ENCODE measurements around the gene PPP2R2C. TPM values are rescaled to one million over a fixed set of nuclear protein-coding genes. Genes with fewer than 3 reads are reported as not detected.

Gene PPP2R2C
- total RNA-seq, 2 donors from 2014 or later, result not detected

DNA sequence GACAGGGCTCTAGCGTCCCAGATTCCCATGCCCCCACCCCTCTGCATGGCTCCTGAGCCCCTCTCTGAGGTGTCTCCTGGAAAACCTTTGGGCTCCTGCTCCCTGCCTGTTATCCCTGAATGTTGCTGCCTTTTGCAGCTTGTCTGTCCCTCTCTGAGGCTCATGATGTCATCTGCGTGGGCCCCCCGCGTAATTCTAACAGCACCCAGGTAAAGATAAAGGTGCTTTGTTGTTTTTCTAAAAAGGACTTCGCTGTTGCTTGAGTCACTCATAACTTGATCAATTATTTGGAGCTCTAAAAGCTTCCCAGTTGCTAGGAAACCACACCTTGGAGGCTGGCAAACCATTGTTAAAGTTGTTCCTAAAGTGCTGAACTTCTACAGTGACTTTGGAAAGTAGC, 166.1 kb downstream of the PPP2R2C start:
- no peak overlapping the region for H3K27ac Mint-ChIP-seq
- no peak for ATAC-seq (replicated peaks in 1 of 2)
- H3K27me3 Mint-ChIP-seq (ENCODE audit: low read depth), result peaks cover 35% of the 10 kb centered on the region
- peaks cover 0 to 2% of the 10 kb centered on the region in 2 donors for H3K36me3 Mint-ChIP-seq (ENCODE audit: insufficient read depth in 2 of 2)
- H3K4me3 Mint-ChIP-seq, result no peak overlapping the region
- H3K9me3 Mint-ChIP-seq, result peaks cover 2 to 3% of the 10 kb centered on the region in 2 donors
- H3K4me1 Mint-ChIP-seq (ENCODE audit: low read depth), result peaks cover 9% of the 10 kb centered on the region
- no peak for DNase-seq

DNA sequence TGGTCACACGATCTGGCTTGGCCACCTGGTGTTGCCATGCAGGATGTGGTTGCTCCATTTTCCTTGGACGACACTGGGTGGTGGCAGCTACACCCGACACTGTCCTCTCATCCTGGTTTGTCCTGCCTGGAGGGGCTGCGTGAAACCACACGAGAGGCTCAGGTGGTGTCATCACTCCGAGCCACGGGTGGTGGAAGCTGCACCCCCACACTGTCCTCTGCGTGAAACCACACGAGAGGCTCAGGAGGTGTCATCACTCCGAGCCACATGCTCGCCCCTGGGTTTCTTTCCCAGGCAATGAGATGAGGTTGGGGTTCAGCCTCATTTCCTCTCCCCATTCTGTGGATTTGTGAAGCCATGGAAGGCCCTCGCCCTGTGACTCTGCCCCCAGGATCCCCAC, 168.5 kb downstream of the PPP2R2C start:
- Mint-ChIP-seq H3K4me1 (ENCODE audit: low read depth) (no peaks in the 10 kb centered on the region), H3K36me3 (ENCODE audit: insufficient read depth in 2 of 2) (peaks cover 0 to 2% of the 10 kb centered on the region in 2 donors), H3K27ac (no peak overlapping the region), H3K27me3 (ENCODE audit: low read depth) (peaks cover 18% of the 10 kb centered on the region), H3K9me3 (peaks cover 2 to 3% of the 10 kb centered on the region in 2 donors), H3K4me3 (no peak overlapping the region)
- ATAC-seq (replicated peaks in 1 of 2) (no peak), DNase-seq (no peak)

DNA sequence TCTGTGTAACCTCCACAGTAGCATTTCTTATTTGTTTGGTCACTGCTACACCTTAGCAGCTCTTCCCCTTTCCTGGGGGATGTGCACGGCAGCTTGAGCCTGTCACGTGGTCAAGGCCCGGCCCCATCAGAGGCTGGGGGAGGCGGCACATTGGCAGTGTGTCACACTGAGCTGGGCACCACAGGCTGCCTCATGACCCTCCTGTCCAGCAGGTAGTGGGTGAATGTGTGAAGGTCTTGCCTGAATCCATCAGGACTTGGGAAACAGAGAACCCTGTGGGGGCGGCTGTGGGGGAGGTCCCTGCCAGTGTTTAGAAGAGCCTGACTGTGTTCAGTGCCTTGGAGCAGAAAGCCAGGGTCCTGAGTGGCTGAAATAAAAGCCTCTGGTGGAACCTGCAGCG, 169.5 kb downstream of the PPP2R2C start:
- DNase-seq (no peak), ATAC-seq (replicated peaks in 1 of 2) (no peak)
- peaks cover 0 to 2% of the 10 kb centered on the region in 2 donors for H3K36me3 Mint-ChIP-seq (ENCODE audit: insufficient read depth in 2 of 2)
- peaks cover 10% of the 10 kb centered on the region for H3K27me3 Mint-ChIP-seq (ENCODE audit: low read depth)
- H3K4me1 Mint-ChIP-seq (ENCODE audit: low read depth), result no peaks in the 10 kb centered on the region
- no peak overlapping the region for H3K4me3 Mint-ChIP-seq
- H3K27ac Mint-ChIP-seq, result no peak overlapping the region
- H3K9me3 Mint-ChIP-seq, result no peaks in the 10 kb centered on the region

DNA sequence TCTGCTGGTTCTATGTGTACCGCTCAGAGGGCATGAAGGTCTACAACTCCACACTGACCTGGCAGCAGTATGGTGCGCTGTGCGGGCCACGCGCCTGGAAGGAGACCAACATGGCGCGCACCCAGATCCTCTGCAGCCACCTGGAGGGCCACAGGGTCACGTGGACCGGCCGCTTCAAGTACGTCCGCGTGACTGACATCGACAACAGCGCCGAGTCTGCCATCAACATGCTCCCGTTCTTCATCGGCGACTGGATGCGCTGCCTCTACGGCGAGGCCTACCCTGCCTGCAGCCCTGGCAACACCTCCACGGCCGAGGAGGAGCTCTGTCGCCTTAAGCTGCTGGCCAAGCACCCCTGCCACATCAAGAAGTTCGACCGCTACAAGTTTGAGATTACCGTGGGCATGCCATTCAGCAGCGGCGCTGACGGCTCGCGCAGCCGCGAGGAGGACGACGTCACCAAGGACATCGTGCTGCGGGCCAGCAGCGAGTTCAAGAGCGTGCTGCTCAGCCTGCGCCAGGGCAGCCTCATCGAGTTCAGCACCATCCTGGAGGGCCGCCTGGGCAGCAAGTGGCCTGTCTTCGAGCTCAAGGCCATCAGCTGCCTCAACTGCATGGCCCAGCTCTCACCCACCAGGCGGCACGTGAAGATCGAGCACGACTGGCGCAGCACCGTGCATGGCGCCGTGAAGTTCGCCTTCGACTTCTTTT, 170.5 kb downstream of the PPP2R2C start:
- Mint-ChIP-seq H3K36me3 (ENCODE audit: insufficient read depth in 2 of 2) (peaks cover 0 to 2% of the 10 kb centered on the region in 2 donors), H3K9me3 (no peaks in the 10 kb centered on the region), H3K4me3 (no peak overlapping the region), H3K27me3 (ENCODE audit: low read depth) (peaks cover 7% of the 10 kb centered on the region), H3K27ac (no peak overlapping the region), H3K4me1 (ENCODE audit: low read depth) (no peaks in the 10 kb centered on the region)
- DNase-seq (no peak), ATAC-seq (replicated peaks in 1 of 2) (no peak)

DNA sequence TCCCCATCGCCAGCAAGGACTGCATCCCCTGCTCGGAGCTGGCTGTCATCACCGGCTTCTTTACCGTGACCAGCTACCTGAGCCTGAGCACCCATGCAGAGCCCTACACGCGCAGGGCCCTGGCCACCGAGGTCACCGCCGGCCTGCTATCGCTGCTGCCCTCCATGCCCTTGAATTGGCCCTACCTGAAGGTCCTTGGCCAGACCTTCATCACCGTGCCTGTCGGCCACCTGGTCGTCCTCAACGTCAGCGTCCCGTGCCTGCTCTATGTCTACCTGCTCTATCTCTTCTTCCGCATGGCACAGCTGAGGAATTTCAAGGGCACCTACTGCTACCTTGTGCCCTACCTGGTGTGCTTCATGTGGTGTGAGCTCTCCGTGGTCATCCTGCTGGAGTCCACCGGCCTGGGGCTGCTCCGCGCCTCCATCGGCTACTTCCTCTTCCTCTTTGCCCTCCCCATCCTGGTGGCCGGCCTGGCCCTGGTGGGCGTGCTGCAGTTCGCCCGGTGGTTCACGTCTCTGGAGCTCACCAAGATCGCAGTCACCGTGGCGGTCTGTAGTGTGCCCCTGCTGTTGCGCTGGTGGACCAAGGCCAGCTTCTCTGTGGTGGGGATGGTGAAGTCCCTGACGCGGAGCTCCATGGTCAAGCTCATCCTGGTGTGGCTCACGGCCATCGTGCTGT, 171.2 kb downstream of the PPP2R2C start:
- peaks cover 0 to 2% of the 10 kb centered on the region in 2 donors for H3K36me3 Mint-ChIP-seq (ENCODE audit: insufficient read depth in 2 of 2)
- H3K27ac Mint-ChIP-seq, result no peak overlapping the region
- peaks cover 1% of the 10 kb centered on the region for H3K27me3 Mint-ChIP-seq (ENCODE audit: low read depth)
- no peak for DNase-seq
- no peak for ATAC-seq (replicated peaks in 1 of 2)
- no peak overlapping the region for H3K4me3 Mint-ChIP-seq
- no peaks in the 10 kb centered on the region for H3K9me3 Mint-ChIP-seq
- no peaks in the 10 kb centered on the region for H3K4me1 Mint-ChIP-seq (ENCODE audit: low read depth)

DNA sequence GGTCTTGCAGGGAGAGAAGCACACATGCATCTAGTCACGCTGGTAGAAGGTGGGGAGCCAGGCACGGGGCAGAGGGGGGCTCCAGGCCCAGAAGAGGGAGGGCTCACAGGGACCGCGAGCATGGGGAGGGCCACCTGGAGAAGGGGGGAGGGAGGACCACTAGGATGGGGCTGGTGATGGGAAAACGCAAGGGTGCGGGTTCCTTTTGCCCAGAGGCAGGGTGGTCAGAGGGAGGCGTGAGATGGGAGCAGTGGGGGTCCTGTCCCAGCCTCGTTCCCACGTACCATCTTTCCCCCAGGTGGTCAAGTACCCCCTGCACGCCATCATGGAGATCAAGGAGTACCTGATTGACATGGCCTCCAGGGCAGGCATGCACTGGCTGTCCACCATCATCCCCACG, 172.1 kb downstream of the PPP2R2C start:
- peaks cover 0 to 2% of the 10 kb centered on the region in 2 donors for H3K36me3 Mint-ChIP-seq (ENCODE audit: insufficient read depth in 2 of 2)
- no peak overlapping the region for H3K27ac Mint-ChIP-seq
- H3K9me3 Mint-ChIP-seq, result no peaks in the 10 kb centered on the region
- ATAC-seq (replicated peaks in 1 of 2) (no peak), DNase-seq (no peak)
- H3K4me3 Mint-ChIP-seq, result no peak overlapping the region
- H3K27me3 Mint-ChIP-seq (ENCODE audit: low read depth), result no peaks in the 10 kb centered on the region
- H3K4me1 Mint-ChIP-seq (ENCODE audit: low read depth), result no peaks in the 10 kb centered on the region

DNA sequence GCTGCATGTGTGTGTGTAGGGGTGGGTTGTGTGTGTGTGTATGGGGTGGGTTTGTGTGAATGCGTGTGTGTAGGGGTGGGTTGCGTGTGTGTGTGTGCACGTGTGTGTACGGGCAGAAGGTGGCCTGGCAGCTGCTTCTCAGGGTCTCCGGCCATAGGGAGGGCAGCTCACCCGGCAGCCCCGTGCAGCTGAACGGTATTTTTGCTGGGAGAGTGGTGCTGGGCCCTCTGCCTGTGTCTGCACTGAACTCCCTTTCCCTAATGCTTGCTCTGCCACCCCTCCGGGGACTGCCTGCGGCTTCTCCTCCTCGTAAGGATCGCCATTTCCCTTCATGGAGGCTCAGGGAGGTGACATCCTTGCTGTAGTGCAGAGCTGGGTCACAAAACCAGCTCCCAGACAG, 172.5 kb downstream of the PPP2R2C start:
- DNase-seq (no peak), ATAC-seq (replicated peaks in 1 of 2) (no peak)
- Mint-ChIP-seq H3K4me3 (no peak overlapping the region), H3K4me1 (ENCODE audit: low read depth) (no peaks in the 10 kb centered on the region), H3K36me3 (ENCODE audit: insufficient read depth in 2 of 2) (peaks cover 0 to 2% of the 10 kb centered on the region in 2 donors), H3K27ac (no peak overlapping the region), H3K27me3 (ENCODE audit: low read depth) (no peaks in the 10 kb centered on the region), H3K9me3 (no peaks in the 10 kb centered on the region)

DNA sequence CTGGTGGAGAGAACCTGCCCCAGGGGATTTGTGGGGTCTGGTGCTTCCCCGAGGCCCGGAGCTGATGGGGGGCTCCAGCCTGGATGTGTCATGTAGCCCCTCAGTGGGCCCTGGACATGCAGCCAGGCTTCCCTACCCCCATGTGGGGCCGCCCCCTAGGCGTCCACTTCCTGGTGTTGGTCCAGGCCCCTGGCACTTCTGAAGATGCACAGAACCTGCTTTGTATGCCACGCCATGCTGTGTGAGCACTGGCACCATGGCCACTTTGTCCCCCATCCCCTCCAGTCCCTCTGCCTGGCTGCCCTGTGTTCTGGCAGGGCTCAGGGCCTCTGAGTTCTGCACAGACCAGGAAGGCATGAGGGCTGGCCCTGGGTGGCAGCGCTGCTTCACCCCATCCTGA, 173.6 kb downstream of the PPP2R2C start:
- DNase-seq, result no peak
- Mint-ChIP-seq H3K36me3 (ENCODE audit: insufficient read depth in 2 of 2) (peaks cover 0 to 2% of the 10 kb centered on the region in 2 donors), H3K9me3 (no peaks in the 10 kb centered on the region), H3K4me1 (ENCODE audit: low read depth) (no peaks in the 10 kb centered on the region), H3K27me3 (ENCODE audit: low read depth) (no peaks in the 10 kb centered on the region), H3K4me3 (no peak overlapping the region), H3K27ac (no peak overlapping the region)
- no peak for ATAC-seq (replicated peaks in 1 of 2)

DNA sequence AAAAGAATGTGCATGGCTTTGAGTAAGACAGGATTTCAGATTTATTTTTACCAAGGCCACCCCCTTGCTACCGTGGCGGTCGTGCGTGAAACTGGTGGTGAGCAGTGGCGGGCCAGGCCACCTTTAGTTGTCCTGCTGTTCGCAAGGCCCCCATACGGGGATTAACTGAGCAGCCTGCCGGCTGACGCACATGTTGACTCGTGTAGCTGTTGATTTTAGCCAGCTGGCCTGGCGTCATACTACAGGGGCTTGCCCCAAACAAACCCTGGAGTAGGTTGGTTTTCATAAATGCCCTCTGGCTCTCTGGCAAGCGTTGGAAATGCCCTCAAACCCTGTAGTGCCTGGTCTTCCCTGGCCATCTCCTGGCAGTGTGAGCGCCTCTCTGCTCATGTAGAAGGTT, 174.4 kb downstream of the PPP2R2C start:
- H3K9me3 Mint-ChIP-seq, result no peaks in the 10 kb centered on the region
- H3K27me3 Mint-ChIP-seq (ENCODE audit: low read depth), result no peaks in the 10 kb centered on the region
- no peak for DNase-seq
- H3K4me1 Mint-ChIP-seq (ENCODE audit: low read depth), result no peaks in the 10 kb centered on the region
- H3K36me3 Mint-ChIP-seq (ENCODE audit: insufficient read depth in 2 of 2), result peaks cover 0 to 2% of the 10 kb centered on the region in 2 donors
- no peak overlapping the region for H3K4me3 Mint-ChIP-seq
- ATAC-seq (replicated peaks in 1 of 2), result no peak
- no peak overlapping the region for H3K27ac Mint-ChIP-seq

DNA sequence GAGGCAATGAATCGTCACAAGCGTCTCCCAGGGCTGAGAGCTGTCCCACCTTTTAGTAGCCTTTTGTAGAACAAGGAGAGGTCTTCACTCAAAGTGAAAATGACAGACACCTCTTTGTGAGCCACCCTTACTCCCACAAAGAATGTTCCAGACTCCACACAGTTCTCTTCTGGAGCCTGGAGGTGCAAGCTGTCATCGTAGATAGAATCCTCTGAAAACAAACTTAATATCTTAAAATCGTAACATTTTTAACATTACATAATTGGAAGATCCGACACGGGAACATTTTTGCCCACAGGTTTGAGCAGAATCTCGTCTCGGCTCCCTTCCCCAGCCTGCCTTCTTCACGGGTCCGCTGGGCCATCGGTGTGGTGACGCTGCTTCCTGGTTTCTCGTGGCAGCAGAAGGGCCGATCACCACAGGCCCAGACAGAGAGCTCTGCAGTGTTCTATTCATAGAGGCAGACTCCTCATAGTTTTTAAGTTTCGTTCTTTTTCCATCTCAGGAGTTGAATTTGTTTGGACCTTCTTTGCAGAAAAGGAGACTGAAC, 175.1 kb downstream of the PPP2R2C start:
- Mint-ChIP-seq H3K4me1 (ENCODE audit: low read depth) (no peaks in the 10 kb centered on the region), H3K9me3 (no peaks in the 10 kb centered on the region), H3K36me3 (ENCODE audit: insufficient read depth in 2 of 2) (peaks cover 0 to 2% of the 10 kb centered on the region in 2 donors), H3K27ac (no peak overlapping the region), H3K27me3 (ENCODE audit: low read depth) (no peaks in the 10 kb centered on the region), H3K4me3 (no peak overlapping the region)
- ATAC-seq (replicated peaks in 1 of 2) (no peak), DNase-seq (no peak)

DNA sequence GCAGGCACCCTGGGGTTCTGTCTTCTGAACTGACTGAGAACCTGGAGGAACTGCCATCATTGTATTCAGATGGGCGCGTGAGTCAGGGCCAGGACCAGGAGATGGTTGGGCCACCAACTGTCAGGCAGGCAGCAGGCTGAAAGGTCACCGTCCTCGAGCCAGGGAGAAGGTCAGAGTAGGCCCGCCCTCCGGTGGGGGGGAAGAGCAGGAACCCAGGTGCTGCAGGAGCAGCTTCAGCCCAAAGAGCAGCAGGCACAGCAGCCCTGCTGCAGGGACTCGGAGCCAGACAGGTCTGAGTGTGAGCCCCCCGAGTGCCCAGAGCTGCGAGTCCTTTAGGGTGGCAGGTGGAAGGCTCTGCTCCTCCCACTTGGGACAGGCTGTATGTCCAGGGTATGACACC, 176.4 kb downstream of the PPP2R2C start:
- H3K36me3 Mint-ChIP-seq (ENCODE audit: insufficient read depth in 2 of 2), result no peaks in the 10 kb centered on the region
- no peak for DNase-seq
- no peak overlapping the region for H3K4me3 Mint-ChIP-seq
- no peak for ATAC-seq (replicated peaks in 1 of 2)
- no peaks in the 10 kb centered on the region for H3K27me3 Mint-ChIP-seq (ENCODE audit: low read depth)
- H3K4me1 Mint-ChIP-seq (ENCODE audit: low read depth), result no peaks in the 10 kb centered on the region
- H3K27ac Mint-ChIP-seq, result no peak overlapping the region
- no peaks in the 10 kb centered on the region for H3K9me3 Mint-ChIP-seq

DNA sequence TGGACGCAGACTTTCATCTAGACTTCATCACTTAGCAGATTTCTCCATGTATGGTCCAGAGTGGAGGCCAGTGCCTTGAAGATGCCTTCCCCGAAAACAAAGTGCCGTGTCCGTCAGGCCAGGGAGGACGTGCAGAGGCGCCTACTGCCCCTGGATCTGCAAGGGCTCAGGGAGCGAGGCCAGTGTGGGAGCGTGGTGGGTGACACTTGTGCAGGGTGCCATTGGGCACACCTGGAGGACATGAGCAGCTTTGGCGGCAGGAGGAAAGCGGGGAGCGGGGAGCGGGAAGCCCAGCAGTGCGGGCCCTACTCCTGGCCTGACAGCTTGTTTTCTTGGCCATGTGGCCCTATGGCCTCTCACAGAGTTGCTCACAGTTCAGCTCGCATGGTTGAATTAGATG, 176.9 kb downstream of the PPP2R2C start:
- Mint-ChIP-seq H3K36me3 (ENCODE audit: insufficient read depth in 2 of 2) (no peaks in the 10 kb centered on the region), H3K27ac (no peak overlapping the region), H3K27me3 (ENCODE audit: low read depth) (no peaks in the 10 kb centered on the region), H3K4me3 (no peak overlapping the region), H3K9me3 (no peaks in the 10 kb centered on the region), H3K4me1 (ENCODE audit: low read depth) (no peaks in the 10 kb centered on the region)
- ATAC-seq (replicated peaks in 1 of 2) (no peak), DNase-seq (no peak)

DNA sequence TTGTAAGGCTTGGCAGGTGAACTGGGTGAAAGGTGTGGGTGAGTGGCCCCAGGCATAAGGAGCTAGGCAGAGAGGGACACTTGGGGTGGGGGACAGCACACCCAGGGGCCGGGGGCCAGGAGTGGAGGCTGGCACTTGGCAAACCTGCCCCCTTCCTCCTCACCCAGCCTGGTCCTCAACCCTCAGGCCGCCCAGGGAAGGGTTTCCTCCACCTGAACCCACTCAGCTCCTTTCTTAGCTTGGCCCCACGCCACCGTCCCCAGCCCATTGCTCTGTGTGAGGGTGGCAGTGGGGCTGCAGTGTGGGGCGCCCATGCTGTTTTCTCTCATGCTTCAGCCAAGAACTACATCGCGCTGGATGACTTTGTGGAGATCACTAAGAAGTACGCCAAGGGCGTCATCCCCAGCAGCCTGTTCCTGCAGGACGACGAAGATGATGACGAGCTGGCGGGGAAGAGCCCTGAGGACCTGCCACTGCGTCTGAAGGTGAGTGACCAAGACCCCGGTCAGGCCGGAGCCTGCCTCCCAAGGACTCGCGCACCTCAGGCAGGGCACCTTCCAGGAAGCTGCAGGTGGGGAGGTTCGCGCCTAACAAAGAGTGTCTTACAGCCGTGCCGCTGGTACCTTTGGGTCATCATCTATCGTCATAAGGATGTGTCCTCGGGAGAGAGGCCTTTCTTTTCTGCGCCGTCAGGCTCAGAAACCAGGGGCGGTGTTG, 177.6 kb downstream of the PPP2R2C start:
- no peak overlapping the region for H3K4me3 Mint-ChIP-seq
- DNase-seq (no peak), ATAC-seq (replicated peaks in 1 of 2) (no peak)

More for the DNA sequence above, 177.6 kb downstream of the PPP2R2C start:
- Mint-ChIP-seq H3K36me3 (ENCODE audit: insufficient read depth in 2 of 2) (no peaks in the 10 kb centered on the region), H3K27me3 (ENCODE audit: low read depth) (no peaks in the 10 kb centered on the region), H3K9me3 (no peaks in the 10 kb centered on the region), H3K27ac (no peak overlapping the region), H3K4me1 (ENCODE audit: low read depth) (no peaks in the 10 kb centered on the region)

Measured in activated T-cell treated with anti-CD3 and anti-CD28 coated beads, Interleukin-2, amount 50 U/mL, for 72 hours (primary cell).